Heart right ventricle (tissue), 16 donors: Measurements from ENCODE around the gene MAN1A1. TPM values are rescaled to one million over a fixed set of nuclear protein-coding genes. Genes with fewer than 3 reads are reported as not detected.
"Not testable (repeated sequence)": the region's sequence is repeated elsewhere in the genome, so short reads cannot be mapped to it uniquely, and the experiment has no call there.

Experiments used
- ATAC-seq, 8 donors: fragments of 200-7000 bp; cut with Tn5 transposase; one replicate each; pipeline ENCODE4 v1.9.1; 2020; ENCODE audit warnings: mild to moderate bottlenecking in 8 of 8, moderate library complexity in 8 of 8, moderate number of reproducible peaks in 1 of 8
- DNase-seq, 2 donors: peaks; one replicate each; pipeline ENCODE4 v3.0.0-alpha.2; 2020
- H3K27ac ChIP-seq, 10 donors: fragments of 200-600 bp; sonication (generic) in 2 of 10; one replicate each; pipeline versions ENCODE4 v1.5.0 to v1.8.0; 2020 to 2022; ENCODE audit warnings: mild to moderate bottlenecking in 3 of 10
- H3K27me3 ChIP-seq, 7 donors: fragments of 200-600 bp; one replicate each; pipeline ENCODE4 v1.8.0; 2021 to 2022; ENCODE audit warnings: mild to moderate bottlenecking in 2 of 7
- H3K36me3 ChIP-seq, 9 donors: fragments of 200-600 bp; sonication (generic) in 1 of 9; one replicate each; pipeline versions ENCODE4 v1.5.0 to v1.8.0; 2020 to 2022; ENCODE audit warnings: mild to moderate bottlenecking in 2 of 9
- H3K4me1 ChIP-seq, 9 donors: fragments of 200-600 bp; sonication (generic) in 1 of 9; one replicate each; pipeline versions ENCODE4 v1.5.0 to v1.8.0; 2020 to 2022; ENCODE audit warnings: mild to moderate bottlenecking in 4 of 9
- H3K4me3 ChIP-seq, 10 donors: fragments of 200-600 bp; sonication (generic) in 2 of 10; one replicate each; pipeline versions ENCODE4 v1.5.0 to v1.8.0; 2020 to 2022; ENCODE audit warnings: mild to moderate bottlenecking in 7 of 10, moderate library complexity in 2 of 10
- H3K9me3 ChIP-seq, 11 donors: fragments of 200-600 bp in 10 of 11; sonication (generic) in 2 of 11; one replicate each; pipeline versions ENCODE4 v1.5.0 to v1.8.0; 2013 to 2022; ENCODE audit warnings: mild to moderate bottlenecking in 2 of 11, control low read depth in 1 of 11, moderate library complexity in 1 of 11
- WGBS, 2 donors: extraction: QIAGEN DNeasy Blood & Tissue Kit; methylation state at CpG; one replicate each; pipeline ENCODE4 v1.1.7; 2013; ENCODE audit warnings: inconsistent platforms in 1 of 2; 5-methylcytosine and 5-hydroxymethylcytosine counted together
- intact Hi-C, 10 donors: fragments of 100-400 bp; cut with DNase I; formaldehyde crosslinking; loops; one replicate each; pipeline versions ENCODE4 v1.11.1 to v1.14.2; 2022
- polyA plus RNA-seq, 2 donors: library from polyadenylated mRNA; stranded (reverse); fragments of 200-250 nt; gene quantifications; one replicate each; pipeline ENCODE4 v1.2.3, GENCODE V29; 2013
- total RNA-seq, 10 donors: library from RNA; stranded (reverse); fragmentation: NEBNext Ultra II Directional in 3 of 10; extraction: Animal tissue kit (Norgen Biotek cat#: 25700) in 3 of 10; gene quantifications; one replicate each; pipeline versions ENCODE4 v1.2.1 to v1.2.4, GENCODE V29; 2021 to 2023
- TF ChIP-seq, protein P1 (sequence below), 9 donors: fragments of 200-600 bp; sonication (generic) in 2 of 9; IDR thresholded peaks; one replicate each; pipeline versions ENCODE4 v1.5.0 to v1.8.0; 2021 to 2022; ENCODE audit warnings: antibody characterized with exemption in 9 of 9, mild to moderate bottlenecking in 5 of 9, moderate library complexity in 1 of 9
- donor health status: Arrhythmogenic right ventricular cardiomyopathy.
- donor health status: ischemic (EF 13 %, LVEDD 7.1; RV severe dilation, severe dysfunction).
- donor health status: healthy with polysubstance abuse.
- donor health status: DM: no; HTN: yes; CAD: no.
- donor health status: DM: no; HTN: no; CAD: no.
- donor health status: ischemic (EF 25% LVEDD 6.9; RV normal size, moderate dysfunction).
- donor health status: ischemic (EF 25% LVEDD 5.7; RV mildly dilated, moderate dysfunction).
- donor health status: healthy.
- donor health status: DM: yes; HTN: yes; CAD: no.
- donor health status: Ischemic cardiomyopathy.
- donor health status: ischemic (EF 35%, LVEDD 5.7; RV mildly dilated, moderate dysfunction).
- donor health status: nonischemic (EF 11% LVEDD 7.7; RV severe dilation, severe dysfunction).
- donor health status: DM: yes; HTN: yes; CAD: no.
- donor health status: PGD.
- donor health status: ischemic (EF 29% LVEDD 5.4; RV normal size, mild dysfunction).
- donor health status: nonischemic (EF 23%, LVEDD 6.1; RV moderate dilation, normal function).

Gene MAN1A1
- total and polyA plus RNA-seq, 12 donors, result 6.2 to 22.0 (median 10.2) TPM

DNA sequence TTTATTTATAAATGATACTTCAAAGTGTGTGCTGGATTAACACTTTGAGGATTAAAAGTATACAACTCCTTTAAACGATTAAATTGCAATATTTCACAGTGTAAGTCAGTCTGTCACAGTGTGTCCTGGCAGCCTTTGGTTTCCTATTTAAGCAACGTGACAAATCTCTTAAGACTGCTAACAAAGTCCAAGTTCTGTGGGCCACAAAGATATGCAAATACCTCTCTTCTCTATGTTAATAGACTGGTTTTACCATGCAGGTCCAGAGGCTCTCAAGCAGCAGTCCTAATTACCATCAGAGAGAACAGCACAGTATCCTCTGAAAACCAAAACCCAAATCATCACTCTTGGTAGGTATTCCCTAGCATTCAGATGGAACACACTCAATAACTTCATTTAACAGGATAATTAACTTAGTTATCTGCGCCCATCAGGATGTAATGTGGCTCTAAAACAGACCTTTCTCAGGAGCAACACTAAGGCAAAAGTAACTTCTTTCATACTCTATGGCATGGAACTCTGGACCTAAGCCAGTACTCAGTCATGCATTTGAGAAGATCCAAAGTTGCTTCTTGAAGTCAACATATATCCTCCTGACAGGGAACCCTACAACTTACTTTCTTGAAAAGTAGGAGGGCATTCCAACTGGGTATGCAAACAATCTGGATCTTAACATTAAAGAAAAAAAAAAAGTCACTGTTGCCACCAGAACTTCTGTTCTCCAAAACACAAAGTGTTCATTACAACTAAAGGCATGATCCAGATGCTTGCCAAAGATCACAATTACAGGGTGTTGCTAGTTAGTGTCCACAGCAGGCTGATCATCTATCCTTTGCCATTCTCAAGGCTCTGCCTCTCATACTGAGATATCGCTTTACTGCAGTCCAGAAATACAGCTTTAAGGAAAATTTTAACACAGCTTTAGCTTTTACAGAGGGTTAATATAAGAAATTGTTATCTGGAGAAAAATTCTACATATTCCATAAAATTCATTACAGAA is 53.2 kb downstream of the MAN1A1 start:
- intact Hi-C loops, result no loop called here
- Histone ChIP-seq H3K27ac (peak overlapping the region in 1 of 10 donors; percentile 20), H3K27me3 (no peaks in the 10 kb centered on the region), H3K9me3 (no peaks in the 10 kb centered on the region), H3K4me1 (peaks cover 6 to 27% (median 16%) of the 10 kb centered on the region in 9 donors), H3K36me3 (peaks cover 0 to 25% (median 0%) of the 10 kb centered on the region in 9 donors), H3K4me3 (no peak overlapping the region)
- WGBS, 2 donors, result 60 to 63% methylated on average over 4 of the region's 4 CpGs
- TF ChIP-seq, protein P1, sequence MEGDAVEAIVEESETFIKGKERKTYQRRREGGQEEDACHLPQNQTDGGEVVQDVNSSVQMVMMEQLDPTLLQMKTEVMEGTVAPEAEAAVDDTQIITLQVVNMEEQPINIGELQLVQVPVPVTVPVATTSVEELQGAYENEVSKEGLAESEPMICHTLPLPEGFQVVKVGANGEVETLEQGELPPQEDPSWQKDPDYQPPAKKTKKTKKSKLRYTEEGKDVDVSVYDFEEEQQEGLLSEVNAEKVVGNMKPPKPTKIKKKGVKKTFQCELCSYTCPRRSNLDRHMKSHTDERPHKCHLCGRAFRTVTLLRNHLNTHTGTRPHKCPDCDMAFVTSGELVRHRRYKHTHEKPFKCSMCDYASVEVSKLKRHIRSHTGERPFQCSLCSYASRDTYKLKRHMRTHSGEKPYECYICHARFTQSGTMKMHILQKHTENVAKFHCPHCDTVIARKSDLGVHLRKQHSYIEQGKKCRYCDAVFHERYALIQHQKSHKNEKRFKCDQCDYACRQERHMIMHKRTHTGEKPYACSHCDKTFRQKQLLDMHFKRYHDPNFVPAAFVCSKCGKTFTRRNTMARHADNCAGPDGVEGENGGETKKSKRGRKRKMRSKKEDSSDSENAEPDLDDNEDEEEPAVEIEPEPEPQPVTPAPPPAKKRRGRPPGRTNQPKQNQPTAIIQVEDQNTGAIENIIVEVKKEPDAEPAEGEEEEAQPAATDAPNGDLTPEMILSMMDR (IDR thresholded peaks at IDR 0.05), result no peak
- DNase-seq (no peak), ATAC-seq (peak in 7 of 8 donors; percentile 55 to 78 (median 74))

GRCh38 chr6:119294984-119295383 is 54.6 kb downstream of the MAN1A1 start:
- H3K27ac ChIP-seq, result no peak overlapping the region
- ATAC-seq, result no peak

DNA sequence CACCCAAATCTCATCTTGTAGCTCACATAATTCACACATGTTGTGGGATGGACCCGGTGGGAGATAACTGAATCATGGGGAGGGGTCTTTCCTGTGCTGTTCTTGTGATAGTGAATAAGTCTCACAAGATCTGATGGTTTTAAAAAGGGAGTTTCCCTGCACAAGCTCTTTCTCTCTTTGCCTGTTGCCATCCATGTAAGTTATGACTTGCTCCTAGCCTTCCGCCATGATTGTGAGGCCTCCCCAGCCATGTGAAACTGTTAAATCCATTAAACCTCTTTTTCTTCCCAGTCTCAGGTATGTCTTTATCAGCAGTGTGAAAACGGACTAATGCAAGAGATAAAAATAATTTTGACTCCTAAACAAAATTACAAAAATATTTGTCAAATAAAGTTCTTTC is 58.5 kb downstream of the MAN1A1 start:
- 88 to 90% methylated on average over 3 of the region's 3 CpGs for WGBS, 2 donors
- H3K9me3 ChIP-seq, intact Hi-C loops, DNase-seq, H3K27me3 ChIP-seq, H3K27ac ChIP-seq, H3K4me3 ChIP-seq, ATAC-seq: not testable (repeated sequence)
- Histone ChIP-seq H3K36me3 (peaks cover 0 to 11% (median 0%) of the 10 kb centered on the region in 9 donors), H3K4me1 (peaks cover under 1 to 13% (median 7%) of the 10 kb centered on the region in 9 donors)

More at GRCh38 chr6:119294984-119295383, 54.6 kb downstream of the MAN1A1 start:
- DNase-seq, result no peak
- no peaks in the 10 kb centered on the region for H3K9me3 ChIP-seq
- H3K4me1 ChIP-seq, result peaks cover 6 to 27% (median 16%) of the 10 kb centered on the region in 9 donors
- intact Hi-C loops, result no loop called here
- WGBS, 2 donors, result 61 to 71% methylated on average over 4 of the region's 4 CpGs
- peaks cover 0 to 19% (median 0%) of the 10 kb centered on the region in 9 donors for H3K36me3 ChIP-seq
- TF ChIP-seq, protein P1 (IDR thresholded peaks at IDR 0.05), result no peak
- H3K4me3 ChIP-seq, result no peak overlapping the region
- H3K27me3 ChIP-seq, result no peaks in the 10 kb centered on the region

- no peak for ATAC-seq
- intact Hi-C loops, result no loop called here
- H3K27me3 ChIP-seq, result no peaks in the 10 kb centered on the region
- H3K36me3 ChIP-seq, result peaks cover 0 to 8% (median 0%) of the 10 kb centered on the region in 9 donors
- H3K9me3 ChIP-seq, result no peaks in the 10 kb centered on the region
- peaks cover 0 to 6% (median under 1%) of the 10 kb centered on the region in 9 donors for H3K4me1 ChIP-seq
- H3K4me3 ChIP-seq, result no peak overlapping the region
- no peak for DNase-seq
- WGBS, 2 donors, result 45 to 92% methylated on average over 2 of the region's 2 CpGs
- TF ChIP-seq, protein P1 (IDR thresholded peaks at IDR 0.05), result no peak
- no peak overlapping the region for H3K27ac ChIP-seq
Observed at GRCh38 chr6:119290306-119290705, 59.3 kb downstream of the MAN1A1 start.
